Measurements from ENCODE around the gene CCDC77.

Gene CCDC77

DNA sequence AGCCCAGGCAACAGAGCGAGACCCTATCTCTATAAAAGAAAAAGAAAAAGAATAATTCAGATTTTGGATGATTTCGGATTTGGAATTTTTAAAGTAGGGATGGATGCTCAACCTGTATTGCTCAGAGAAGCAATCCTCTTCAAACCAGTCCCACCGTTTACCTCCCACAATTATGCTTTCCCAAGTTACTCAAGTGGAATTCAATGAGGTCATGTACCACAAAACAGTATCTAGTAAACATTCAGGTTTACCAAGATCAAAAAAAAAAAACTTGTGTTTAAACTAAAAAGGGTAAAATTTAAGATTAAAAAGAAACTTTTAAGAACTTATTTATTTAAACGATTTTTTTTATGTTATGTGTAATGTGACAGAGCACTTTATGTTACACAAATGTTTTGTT is 14.8 kb upstream of the CCDC77 start:
- ChIA-PET CTCF (interaction anchor here (1.6 kb wide), 1 partner anchor 14 kb away, joined by 4 read pairs; the partner anchor contains the start of gene CCDC77), POLR2A (no interaction called here)
- Histone ChIP-seq H3K9me3 (ENCODE audit: control extremely low read depth in 1 of 5, control insufficient read depth in 4 of 5, insufficient read depth in 2 of 5, low read depth in 1 of 5, low read length in 4 of 5) (no peaks in the 10 kb centered on the region), H3K4me1 (ENCODE audit: control extremely low read depth in 1 of 4, control insufficient read depth in 4 of 4, insufficient read depth in 4 of 4, low read length in 3 of 4) (peaks cover 21 to 32% (median 25%) of the 10 kb centered on the region in 4 experiments), H3K36me3 (ENCODE audit: control insufficient read depth in 4 of 4, insufficient read depth in 4 of 4, low read length in 3 of 4) (peaks cover 10 to 30% (median 24%) of the 10 kb centered on the region in 4 experiments), H3K4me3 (ENCODE audit: control insufficient read depth in 1 of 7, extremely low read depth in 1 of 7, insufficient read depth in 4 of 7, low read depth in 2 of 7, low read length in 6 of 7) (peak overlapping the region in 4 of 7 experiments; percentile 39 to 91 (median 64)), H3K27me3 (replicated peaks in 2 of 5; ENCODE audit: control insufficient read depth in 4 of 5, insufficient read depth in 5 of 5, low read length in 4 of 5) (no peaks in the 10 kb centered on the region), H3K27ac (ENCODE audit: insufficient read depth in 1 of 2, low read depth in 1 of 2, low read length in 2 of 2, poor library complexity in 1 of 2, severe bottlenecking in 2 of 2) (peak overlapping the region in 1 of 2 experiments; percentile 98)
- 100% methylated on average over 1 of the region's 4 CpGs for WGBS (ENCODE audit: insufficient coverage)
- no peak for DNase-seq

DNA sequence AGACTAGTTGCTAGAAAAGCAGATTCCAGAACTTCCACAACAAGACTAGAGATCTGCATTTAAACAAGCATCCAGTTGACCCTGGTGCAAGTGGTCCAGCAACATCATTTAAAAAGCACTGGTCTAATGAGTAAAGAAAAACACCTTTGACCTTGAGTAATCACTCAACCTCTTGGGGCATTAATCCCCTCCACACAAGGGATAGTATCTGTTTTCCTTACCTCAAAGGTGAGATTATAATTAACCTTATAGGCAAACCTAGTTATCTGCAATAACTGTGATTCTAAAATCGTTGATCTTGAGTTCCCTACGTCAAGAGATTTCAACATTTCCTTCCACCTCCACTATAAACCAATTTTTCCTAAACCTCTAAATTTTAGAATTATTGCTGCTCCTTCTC is 13.4 kb upstream of the CCDC77 start:
- H3K4me1 ChIP-seq (ENCODE audit: control extremely low read depth in 1 of 4, control insufficient read depth in 4 of 4, insufficient read depth in 4 of 4, low read length in 3 of 4) = peaks cover 21 to 32% (median 25%) of the 10 kb centered on the region in 4 experiments
- no peak for DNase-seq
- no peaks in the 10 kb centered on the region for H3K27me3 ChIP-seq (replicated peaks in 2 of 5; ENCODE audit: control insufficient read depth in 4 of 5, insufficient read depth in 5 of 5, low read length in 4 of 5)
- CTCF ChIA-PET = interaction anchor here (1.6 kb wide), 1 partner anchor 13 kb away, joined by 4 read pairs; the partner anchor contains the start of gene CCDC77
- POLR2A ChIA-PET = interaction anchor here (1.4 kb wide), 1 partner anchor 8 kb away, joined by 6 read pairs; no protein-coding TSS in a partner anchor
- peaks cover 10 to 18% (median 16%) of the 10 kb centered on the region in 4 experiments for H3K36me3 ChIP-seq (ENCODE audit: control insufficient read depth in 4 of 4, insufficient read depth in 4 of 4, low read length in 3 of 4)
- H3K4me3 ChIP-seq (ENCODE audit: control insufficient read depth in 1 of 7, extremely low read depth in 1 of 7, insufficient read depth in 4 of 7, low read depth in 2 of 7, low read length in 6 of 7) = peak overlapping the region in 6 of 7 experiments; percentile 88 to 100 (median 97)
- 0% methylated on average over 2 of the region's 2 CpGs for WGBS (ENCODE audit: insufficient coverage)
- H3K9me3 ChIP-seq (ENCODE audit: control extremely low read depth in 1 of 5, control insufficient read depth in 4 of 5, insufficient read depth in 2 of 5, low read depth in 1 of 5, low read length in 4 of 5) = no peaks in the 10 kb centered on the region
- H3K27ac ChIP-seq (ENCODE audit: insufficient read depth in 1 of 2, low read depth in 1 of 2, low read length in 2 of 2, poor library complexity in 1 of 2, severe bottlenecking in 2 of 2) = peak overlapping the region; percentile 97 to 98

DNA sequence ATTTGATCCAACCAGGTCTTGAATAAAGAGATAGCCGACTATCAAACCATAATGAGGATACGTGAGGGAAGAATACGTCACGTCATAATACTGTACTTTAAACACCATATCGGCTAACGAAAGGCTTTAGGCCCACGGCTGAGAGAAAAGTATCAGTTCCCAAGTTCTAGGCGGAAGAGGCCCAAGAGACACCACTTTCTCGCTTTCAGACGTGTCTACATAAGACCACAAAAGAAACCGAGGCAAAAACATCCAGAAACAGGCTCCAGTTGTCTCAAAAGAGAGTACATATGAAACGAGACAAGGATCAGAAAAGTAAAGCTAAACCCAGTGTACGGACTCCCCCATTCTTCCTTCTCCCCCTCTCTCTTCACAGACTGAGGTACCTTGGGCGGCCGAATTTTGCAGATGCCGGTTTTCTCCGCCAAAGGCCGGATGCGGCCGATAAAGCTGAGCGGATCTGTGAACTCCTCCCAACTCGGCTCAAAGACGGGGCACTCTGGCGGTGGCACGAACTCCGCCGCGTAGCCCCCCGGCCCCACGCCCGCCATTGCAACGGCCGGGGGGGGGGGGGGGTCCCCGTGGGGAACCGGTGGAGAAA is 12.8 kb upstream of the CCDC77 start:
- Histone ChIP-seq H3K4me1 (ENCODE audit: control extremely low read depth in 1 of 4, control insufficient read depth in 4 of 4, insufficient read depth in 4 of 4, low read length in 3 of 4) (peaks cover 21 to 32% (median 25%) of the 10 kb centered on the region in 4 experiments), H3K27ac (ENCODE audit: insufficient read depth in 1 of 2, low read depth in 1 of 2, low read length in 2 of 2, poor library complexity in 1 of 2, severe bottlenecking in 2 of 2) (peak overlapping the region; percentile 97 to 98), H3K36me3 (ENCODE audit: control insufficient read depth in 4 of 4, insufficient read depth in 4 of 4, low read length in 3 of 4) (peaks cover 7 to 13% (median 11%) of the 10 kb centered on the region in 4 experiments), H3K27me3 (replicated peaks in 2 of 5; ENCODE audit: control insufficient read depth in 4 of 5, insufficient read depth in 5 of 5, low read length in 4 of 5) (no peaks in the 10 kb centered on the region), H3K4me3 (ENCODE audit: control insufficient read depth in 1 of 7, extremely low read depth in 1 of 7, insufficient read depth in 4 of 7, low read depth in 2 of 7, low read length in 6 of 7) (peak overlapping the region; percentile 72 to 100 (median 96)), H3K9me3 (ENCODE audit: control extremely low read depth in 1 of 5, control insufficient read depth in 4 of 5, insufficient read depth in 2 of 5, low read depth in 1 of 5, low read length in 4 of 5) (no peaks in the 10 kb centered on the region)
- ChIA-PET POLR2A (interaction anchor here (0.7 to 2.1 kb wide), 3 partner anchors 9 to 28 kb away, joined by 3 to 9 read pairs (median 6); partner anchors contain the start of gene CCDC77), CTCF (interaction anchor here (1.1 to 2.4 kb wide), 3 partner anchors 11 to 13 kb away, joined by 3 to 12 read pairs (median 4); partner anchors contain the start of gene CCDC77)
- DNase-seq = peak in 1 of 3 donors; percentile 16
- 0% methylated on average over 19 of the region's 35 CpGs for WGBS (ENCODE audit: insufficient coverage)

DNA sequence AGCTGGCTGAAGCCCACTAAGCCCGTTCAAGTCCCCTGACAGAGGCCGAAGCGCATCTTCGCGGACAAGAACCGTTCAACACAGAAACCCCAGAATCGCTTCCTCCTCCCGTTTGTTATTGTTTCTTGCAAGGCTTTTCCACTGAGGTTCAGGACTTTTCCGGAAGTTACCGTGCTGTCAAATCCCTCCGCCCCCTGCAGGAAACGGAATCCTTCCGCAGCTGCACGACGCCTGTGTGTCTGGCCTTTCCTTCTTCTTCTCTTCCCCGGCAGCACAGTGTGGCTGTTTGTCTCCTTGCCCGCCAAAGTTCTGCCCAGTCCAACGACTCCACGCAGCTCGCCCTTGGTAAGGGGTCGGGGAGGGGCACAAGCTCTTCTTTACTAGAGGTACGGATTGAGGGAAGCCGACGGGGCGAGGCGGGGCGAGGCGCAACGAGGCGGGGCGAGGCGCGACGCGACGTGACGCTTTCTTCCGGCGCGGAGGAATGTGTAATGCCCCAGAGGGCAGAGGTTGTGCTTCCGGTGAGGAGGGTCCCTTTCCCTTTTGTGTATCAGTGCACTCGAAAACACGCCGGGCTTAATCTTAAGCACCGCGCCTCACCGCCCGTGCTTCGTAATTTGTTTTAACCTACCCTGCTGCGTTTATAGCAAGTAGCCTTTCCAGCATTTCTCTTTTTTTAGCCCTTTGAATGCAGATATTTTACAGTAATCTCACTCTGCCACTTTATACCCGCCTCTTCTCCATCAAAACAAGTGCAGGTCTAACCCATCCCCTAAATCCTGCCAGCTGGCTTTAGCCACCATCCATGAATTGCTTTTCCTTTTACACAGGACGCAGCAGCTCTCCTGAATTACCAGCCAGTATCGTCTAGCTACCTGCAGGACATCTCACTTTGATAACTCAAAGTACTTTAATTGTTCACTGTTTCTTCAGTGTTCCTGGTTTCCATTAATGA is 12.0 kb upstream of the CCDC77 start, which contains the start of gene KDM5A:
Gene KDM5A, minus strand, starts transcription at position 179 of the 955 bp plus-strand sequence. CDS start 229 bp downstream, outside the sequence.
- peaks cover 0 to 5% (median 4%) of the 10 kb centered on the region in 4 experiments for H3K36me3 ChIP-seq (ENCODE audit: control insufficient read depth in 4 of 4, insufficient read depth in 4 of 4, low read length in 3 of 4)
- H3K9me3 ChIP-seq (ENCODE audit: control extremely low read depth in 1 of 5, control insufficient read depth in 4 of 5, insufficient read depth in 2 of 5, low read depth in 1 of 5, low read length in 4 of 5) = no peaks in the 10 kb centered on the region
- H3K4me1 ChIP-seq (ENCODE audit: control extremely low read depth in 1 of 4, control insufficient read depth in 4 of 4, insufficient read depth in 4 of 4, low read length in 3 of 4) = peaks cover 21 to 32% (median 25%) of the 10 kb centered on the region in 4 experiments
- ChIA-PET CTCF (interaction anchor here (1.1 to 2.4 kb wide), 2 partner anchors 10 to 12 kb away, joined by 3 to 12 read pairs; partner anchors contain the start of gene CCDC77), POLR2A (interaction anchor here (0.7 to 2.1 kb wide), 3 partner anchors 10 to 29 kb away, joined by 3 to 9 read pairs (median 6); partner anchors contain the start of gene CCDC77)
- DNase-seq = peak; percentile 95 to 97 (median 96)
- WGBS (ENCODE audit: insufficient coverage) = 1% methylated on average over 44 of the region's 53 CpGs
- peak within 1 kb of the TSS; percentile 72 to 100 (median 96) for H3K4me3 ChIP-seq (ENCODE audit: control insufficient read depth in 1 of 7, extremely low read depth in 1 of 7, insufficient read depth in 4 of 7, low read depth in 2 of 7, low read length in 6 of 7)
- no peaks in the 10 kb centered on the region for H3K27me3 ChIP-seq (replicated peaks in 2 of 5; ENCODE audit: control insufficient read depth in 4 of 5, insufficient read depth in 5 of 5, low read length in 4 of 5)
- peak within 1 kb of the TSS; percentile 97 to 98 for H3K27ac ChIP-seq (ENCODE audit: insufficient read depth in 1 of 2, low read depth in 1 of 2, low read length in 2 of 2, poor library complexity in 1 of 2, severe bottlenecking in 2 of 2)

DNA sequence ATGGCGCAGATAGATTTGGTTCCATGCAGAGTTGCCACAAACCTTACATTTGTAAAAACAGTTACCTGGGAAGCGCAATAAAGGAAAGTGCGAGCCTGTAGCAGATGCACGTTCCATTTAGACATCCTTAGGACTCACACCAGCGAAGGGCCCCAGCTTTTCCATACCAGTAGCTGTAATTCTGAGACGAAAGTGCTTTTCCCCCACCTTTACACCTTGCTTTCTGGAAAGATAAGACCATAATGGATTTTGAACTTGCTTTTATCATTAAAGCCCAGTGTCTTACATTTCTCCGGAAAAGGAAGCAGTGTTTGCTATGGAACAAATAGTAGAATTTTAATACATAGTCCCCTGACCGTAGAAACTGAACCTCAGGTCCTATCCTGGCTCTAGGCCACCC is 616 bp upstream of the CCDC77 start:
- POLR2A ChIA-PET = interaction anchor here (1.0 to 2.1 kb wide), 4 partner anchors 9 to 12 kb away, joined by 4 to 9 read pairs (median 4); partner anchors contain the start of gene KDM5A
- DNase-seq = no peak
- Histone ChIP-seq H3K36me3 (ENCODE audit: control insufficient read depth in 4 of 4, insufficient read depth in 4 of 4, low read length in 3 of 4) (peaks cover 0 to 2% (median 0%) of the 10 kb centered on the region in 4 experiments), H3K27ac (ENCODE audit: insufficient read depth in 1 of 2, low read depth in 1 of 2, low read length in 2 of 2, poor library complexity in 1 of 2, severe bottlenecking in 2 of 2) (peak overlapping the region in 1 of 2 experiments; percentile 64), H3K27me3 (replicated peaks in 2 of 5; ENCODE audit: control insufficient read depth in 4 of 5, insufficient read depth in 5 of 5, low read length in 4 of 5) (no peaks in the 10 kb centered on the region), H3K9me3 (ENCODE audit: control extremely low read depth in 1 of 5, control insufficient read depth in 4 of 5, insufficient read depth in 2 of 5, low read depth in 1 of 5, low read length in 4 of 5) (no peaks in the 10 kb centered on the region), H3K4me3 (ENCODE audit: control insufficient read depth in 1 of 7, extremely low read depth in 1 of 7, insufficient read depth in 4 of 7, low read depth in 2 of 7, low read length in 6 of 7) (peak overlapping the region; percentile 81 to 100 (median 94)), H3K4me1 (ENCODE audit: control extremely low read depth in 1 of 4, control insufficient read depth in 4 of 4, insufficient read depth in 4 of 4, low read length in 3 of 4) (peaks cover 4 to 14% (median 10%) of the 10 kb centered on the region in 4 experiments)
- WGBS (ENCODE audit: insufficient coverage) = 77% methylated on average over 8 of the region's 8 CpGs
- CTCF ChIA-PET = interaction anchor here (0.7 to 3.0 kb wide), 7 partner anchors 8 to 147 kb away, joined by 3 to 12 read pairs (median 4); partner anchors contain the start of gene KDM5A

DNA sequence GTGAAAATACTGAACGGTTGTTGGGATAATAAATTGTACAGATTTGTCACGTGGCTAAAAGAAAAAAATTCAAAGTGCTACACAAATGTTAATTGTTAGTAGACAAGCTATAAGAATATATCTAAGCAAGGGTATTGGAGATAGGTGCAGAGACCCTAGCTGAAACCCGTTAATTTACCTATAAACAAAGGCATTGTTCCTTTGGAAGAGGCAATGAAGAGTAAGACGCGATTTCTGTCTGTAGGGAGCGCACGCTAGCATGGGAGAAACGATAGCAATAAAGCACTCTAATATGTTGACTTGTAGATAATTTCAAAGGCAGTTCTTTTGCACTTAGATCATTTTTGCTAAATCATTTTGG is 565 bp downstream of the CCDC77 start:
- H3K9me3 ChIP-seq (ENCODE audit: control extremely low read depth in 1 of 5, control insufficient read depth in 4 of 5, insufficient read depth in 2 of 5, low read depth in 1 of 5, low read length in 4 of 5) = no peaks in the 10 kb centered on the region
- POLR2A ChIA-PET = interaction anchor here (0.7 to 2.1 kb wide), 2 partner anchors 10 to 13 kb away, joined by 3 to 9 read pairs; partner anchors contain the start of gene KDM5A

More for the DNA sequence above, 565 bp downstream of the CCDC77 start:
- Histone ChIP-seq H3K27ac (ENCODE audit: insufficient read depth in 1 of 2, low read depth in 1 of 2, low read length in 2 of 2, poor library complexity in 1 of 2, severe bottlenecking in 2 of 2) (peak overlapping the region; percentile 55 to 76), H3K4me3 (ENCODE audit: control insufficient read depth in 1 of 7, extremely low read depth in 1 of 7, insufficient read depth in 4 of 7, low read depth in 2 of 7, low read length in 6 of 7) (peak overlapping the region; percentile 81 to 100 (median 94)), H3K36me3 (ENCODE audit: control insufficient read depth in 4 of 4, insufficient read depth in 4 of 4, low read length in 3 of 4) (peaks cover 0 to 11% (median 0%) of the 10 kb centered on the region in 4 experiments), H3K27me3 (replicated peaks in 2 of 5; ENCODE audit: control insufficient read depth in 4 of 5, insufficient read depth in 5 of 5, low read length in 4 of 5) (no peaks in the 10 kb centered on the region), H3K4me1 (ENCODE audit: control extremely low read depth in 1 of 4, control insufficient read depth in 4 of 4, insufficient read depth in 4 of 4, low read length in 3 of 4) (peaks cover 4 to 15% (median 11%) of the 10 kb centered on the region in 4 experiments)
- CTCF ChIA-PET = interaction anchor here (1.4 to 3.0 kb wide), 5 partner anchors 9 to 145 kb away, joined by 3 to 12 read pairs (median 7); partner anchors contain the start of gene KDM5A
- 0% methylated on average over 3 of the region's 8 CpGs for WGBS (ENCODE audit: insufficient coverage)
- DNase-seq = peak; percentile 26 to 57 (median 39)

Measured in common myeloid progenitor, CD34-positive (primary cell).